Iris pigment epithelial cell (primary cell): Measurements from ENCODE around the gene SHB.

Source experiments
- DNase-seq: peaks from one replicate; pipeline ENCODE4 v3.0.0-alpha.2; 2011; ENCODE audit warnings: low read depth

SHB gene

GRCh38 chr9:37951671-37952449 lies 117.2 kb downstream of the SHB start:
- no peak for DNase-seq

GRCh38 chr9:37950561-37950960 lies 118.5 kb downstream of the SHB start:
- DNase-seq = no peak

- no peak for DNase-seq
Observed at GRCh38 chr9:37949576-37949975, 119.5 kb downstream of the SHB start.

- DNase-seq = no peak
Observed at GRCh38 chr9:37948417-37948980, 120.5 kb downstream of the SHB start.

- no peak for DNase-seq
Observed at GRCh38 chr9:37947977-37948376, 121.0 kb downstream of the SHB start.

- no peak for DNase-seq
Observed at GRCh38 chr9:37947471-37947870, 121.6 kb downstream of the SHB start.

- DNase-seq = no peak
Observed at GRCh38 chr9:37946971-37947370, 122.1 kb downstream of the SHB start.

- no peak for DNase-seq
Observed at GRCh38 chr9:37946041-37946440, 123.0 kb downstream of the SHB start.

GRCh38 chr9:37944671-37945481 lies 124.2 kb downstream of the SHB start:
- DNase-seq = peak; percentile 45

GRCh38 chr9:37944266-37944650 lies 124.8 kb downstream of the SHB start:
- DNase-seq = no peak

GRCh38 chr9:37943345-37944265 lies 125.4 kb downstream of the SHB start:
- DNase-seq = peak; percentile 91

- no peak for DNase-seq
Observed at GRCh38 chr9:37942621-37943344, 126.2 kb downstream of the SHB start.

GRCh38 chr9:37941253-37941652 lies 127.8 kb downstream of the SHB start:
- no peak for DNase-seq

- peak; percentile 63 for DNase-seq
Observed at GRCh38 chr9:37939575-37940095, 129.4 kb downstream of the SHB start.

- DNase-seq = peak; percentile 86
Observed at GRCh38 chr9:37938121-37938891, 130.7 kb downstream of the SHB start.

GRCh38 chr9:37937366-37937765 lies 131.7 kb downstream of the SHB start:
- DNase-seq = no peak

GRCh38 chr9:37936965-37937364 lies 132.1 kb downstream of the SHB start:
- DNase-seq = peak; percentile 92

GRCh38 chr9:37936376-37936775 lies 132.7 kb downstream of the SHB start:
- DNase-seq = no peak

- DNase-seq = no peak
Observed at GRCh38 chr9:37935096-37935495, 133.9 kb downstream of the SHB start.

- DNase-seq = peak; percentile 45
Observed at GRCh38 chr9:37931592-37931991, 137.4 kb downstream of the SHB start.
